Middle frontal gyrus (tissue), 1 donor: ENCODE results near the gene SCAP.

Source experiments
- DNase-seq: peaks from one replicate; pipeline ENCODE4 v3.0.0-alpha.2; 2015; ENCODE audit warnings: low spot score; ENCODE audit errors: extremely low spot score

The SCAP gene

DNA sequence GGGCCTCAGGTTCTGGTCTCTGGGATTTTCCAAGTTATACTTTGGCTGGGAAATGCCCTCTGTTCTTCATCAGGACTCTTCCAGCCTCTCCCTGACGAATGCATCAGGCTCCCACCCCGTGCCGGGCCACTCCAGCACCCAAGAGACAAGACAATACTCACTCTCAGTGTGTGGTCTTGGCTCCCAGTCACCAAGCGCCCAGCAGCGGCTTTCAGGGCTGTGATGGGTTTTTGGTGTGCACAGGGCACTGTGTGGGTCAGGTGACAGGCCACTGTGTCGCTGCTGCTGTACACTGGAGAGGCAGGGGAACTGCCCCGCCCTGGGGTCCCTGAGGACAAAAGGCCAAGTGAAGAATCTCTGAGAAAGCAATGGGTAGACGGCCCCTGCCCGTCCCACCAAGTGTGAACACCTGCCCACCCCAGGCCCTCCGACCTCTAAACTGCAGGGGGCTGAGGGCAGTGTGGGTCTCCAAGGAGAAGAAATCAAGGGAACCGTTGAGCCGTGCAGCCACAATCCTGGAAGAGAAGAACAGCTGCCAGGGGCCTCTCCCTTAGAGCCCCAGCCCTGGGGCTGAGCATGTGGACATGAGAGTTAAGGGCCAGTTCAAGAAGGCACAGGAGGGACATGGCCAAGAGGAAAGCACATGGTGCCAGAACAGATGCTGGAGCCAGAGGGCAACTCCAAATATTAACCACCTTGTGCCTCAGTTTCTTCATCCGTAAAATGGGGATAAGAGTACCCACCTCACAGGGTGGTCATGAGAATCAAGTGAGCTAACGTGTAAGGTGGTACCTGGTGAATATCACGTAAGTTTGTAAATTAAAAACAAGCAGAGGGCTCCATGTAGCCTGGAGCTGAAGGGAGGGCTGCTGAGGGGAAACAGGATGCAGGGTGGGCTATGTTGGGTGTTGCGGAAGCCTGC, 60.8 kb downstream of the SCAP start:
- no peak for DNase-seq

DNA sequence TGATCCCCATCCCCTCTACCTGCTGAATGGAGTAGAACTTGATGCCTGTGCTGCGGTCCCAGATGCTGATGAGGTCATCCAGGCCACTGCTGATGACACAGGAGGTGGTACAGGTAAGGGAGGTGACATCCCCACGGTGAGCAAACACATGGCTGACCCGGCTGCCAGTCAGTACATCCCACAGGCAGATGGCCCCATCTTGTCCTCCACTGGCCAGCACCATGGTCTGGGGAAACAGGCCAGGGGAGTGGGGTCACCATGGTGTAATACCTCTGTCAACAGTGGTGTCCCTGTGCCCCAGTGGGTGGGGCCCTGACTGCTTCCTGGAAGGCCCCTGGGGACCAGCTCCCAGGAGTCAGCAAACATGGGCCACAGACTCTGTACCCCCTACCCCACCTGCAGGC, 61.6 kb downstream of the SCAP start:
- DNase-seq = no peak

DNA sequence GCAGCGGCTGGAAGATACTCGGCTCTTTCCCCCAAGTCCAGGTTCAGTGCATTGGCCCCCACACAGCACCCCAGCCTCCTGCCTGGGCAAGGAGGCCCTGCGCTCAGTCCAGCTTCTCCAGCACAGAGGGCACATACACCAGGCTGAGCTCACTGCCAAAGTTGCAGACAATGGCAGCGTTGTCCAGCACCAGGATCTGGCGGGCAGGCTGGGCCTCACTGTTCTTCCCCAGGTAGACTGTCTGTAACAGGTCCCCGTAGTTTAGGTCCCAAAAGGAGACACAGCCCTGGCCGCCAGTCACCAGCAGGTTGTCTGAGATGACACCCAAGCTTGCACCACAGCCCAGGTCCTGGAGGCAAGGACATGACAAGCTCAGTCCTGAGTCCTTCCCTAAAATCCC, 62.0 kb downstream of the SCAP start:
- no peak for DNase-seq

DNA sequence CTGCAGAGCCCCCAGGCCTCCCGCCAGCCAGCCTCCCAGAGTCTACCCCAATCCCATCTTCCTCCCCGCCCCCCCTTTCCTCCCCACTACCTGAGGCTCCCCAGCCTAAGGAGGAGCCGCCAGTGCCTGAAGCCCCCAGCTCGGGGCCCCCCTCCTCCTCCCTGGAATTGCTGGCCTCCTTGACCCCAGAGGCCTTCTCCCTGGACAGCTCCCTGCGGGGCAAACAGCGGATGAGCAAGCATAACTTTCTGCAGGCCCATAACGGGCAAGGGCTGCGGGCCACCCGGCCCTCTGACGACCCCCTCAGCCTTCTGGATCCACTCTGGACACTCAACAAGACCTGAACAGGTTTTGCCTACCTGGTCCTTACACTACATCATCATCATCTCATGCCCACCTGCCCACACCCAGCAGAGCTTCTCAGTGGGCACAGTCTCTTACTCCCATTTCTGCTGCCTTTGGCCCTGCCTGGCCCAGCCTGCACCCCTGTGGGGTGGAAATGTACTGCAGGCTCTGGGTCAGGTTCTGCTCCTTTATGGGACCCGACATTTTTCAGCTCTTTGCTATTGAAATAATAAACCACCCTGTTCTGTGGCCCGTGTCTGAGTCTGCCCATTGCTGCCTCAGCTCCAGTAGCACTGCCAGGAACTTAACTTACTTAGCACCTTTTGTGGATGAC, 62.8 kb downstream of the SCAP start:
- no peak for DNase-seq

DNA sequence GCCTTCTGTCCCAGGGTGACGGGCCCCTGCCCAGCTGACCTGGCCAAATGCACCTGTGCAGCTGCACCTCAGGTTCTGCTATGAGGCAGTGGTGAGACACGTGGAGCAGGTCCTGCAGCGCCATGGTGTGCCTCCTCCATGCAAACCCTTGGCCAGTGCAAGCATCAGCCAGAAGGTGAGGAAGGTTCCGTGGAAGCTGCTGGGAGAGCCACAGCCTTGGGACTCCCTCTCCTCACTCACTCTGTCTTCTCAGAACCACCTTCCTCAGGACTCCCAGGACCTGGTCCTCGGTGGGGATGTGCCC, 63.3 kb downstream of the SCAP start:
- no peak for DNase-seq

DNA sequence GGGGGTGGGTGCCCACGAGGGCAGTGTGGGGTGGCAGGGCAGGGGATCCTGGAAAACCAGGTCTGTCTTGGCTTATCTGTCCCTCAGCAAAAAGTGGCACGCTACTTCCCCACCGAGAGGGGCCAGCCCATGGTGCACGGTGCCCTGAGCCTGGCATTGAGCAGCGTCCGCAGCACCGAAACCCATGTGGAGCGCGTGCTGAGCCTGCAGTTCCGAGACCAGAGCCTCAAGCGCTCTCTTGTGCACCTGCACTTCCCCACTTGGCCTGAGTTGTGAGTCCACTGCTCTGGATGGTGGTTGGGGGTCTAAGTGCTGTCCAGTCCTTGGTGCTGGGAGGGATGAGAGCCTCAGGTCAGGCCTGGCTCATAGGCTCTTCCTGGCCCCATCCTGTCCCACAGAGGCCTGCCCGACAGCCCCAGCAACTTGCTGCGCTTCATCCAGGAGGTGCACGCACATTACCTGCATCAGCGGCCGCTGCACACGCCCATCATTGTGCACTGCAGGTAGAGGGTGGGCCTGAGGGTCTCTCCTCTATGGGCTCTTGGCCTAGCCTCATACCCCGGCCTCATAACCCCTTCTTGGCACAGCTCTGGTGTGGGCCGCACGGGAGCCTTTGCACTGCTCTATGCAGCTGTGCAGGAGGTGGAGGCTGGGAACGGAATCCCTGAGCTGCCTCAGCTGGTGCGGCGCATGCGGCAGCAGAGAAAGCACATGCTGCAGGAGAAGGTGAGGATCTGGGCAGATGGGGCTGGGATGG, 63.9 kb downstream of the SCAP start:
- no peak for DNase-seq

DNA sequence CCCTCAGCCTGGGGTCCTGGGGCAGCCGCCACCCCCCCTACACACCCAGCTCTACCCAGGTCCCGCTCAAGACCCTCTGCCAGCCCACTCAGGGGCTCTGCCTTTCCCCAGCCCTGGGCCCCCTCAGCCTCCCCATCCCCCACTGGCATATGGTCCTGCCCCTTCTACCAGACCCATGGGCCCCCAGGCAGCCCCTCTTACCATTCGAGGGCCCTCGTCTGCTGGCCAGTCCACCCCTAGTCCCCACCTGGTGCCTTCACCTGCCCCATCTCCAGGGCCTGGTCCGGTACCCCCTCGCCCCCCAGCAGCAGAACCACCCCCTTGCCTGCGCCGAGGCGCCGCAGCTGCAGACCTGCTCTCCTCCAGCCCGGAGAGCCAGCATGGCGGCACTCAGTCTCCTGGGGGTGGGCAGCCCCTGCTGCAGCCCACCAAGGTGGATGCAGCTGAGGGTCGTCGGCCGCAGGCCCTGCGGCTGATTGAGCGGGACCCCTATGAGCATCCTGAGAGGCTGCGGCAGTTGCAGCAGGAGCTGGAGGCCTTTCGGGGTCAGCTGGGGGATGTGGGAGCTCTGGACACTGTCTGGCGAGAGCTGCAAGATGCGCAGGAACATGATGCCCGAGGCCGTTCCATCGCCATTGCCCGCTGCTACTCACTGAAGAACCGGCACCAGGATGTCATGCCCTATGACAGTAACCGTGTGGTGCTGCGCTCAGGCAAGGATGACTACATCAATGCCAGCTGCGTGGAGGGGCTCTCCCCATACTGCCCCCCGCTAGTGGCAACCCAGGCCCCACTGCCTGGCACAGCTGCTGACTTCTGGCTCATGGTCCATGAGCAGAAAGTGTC, 64.7 kb downstream of the SCAP start:
- DNase-seq = no peak

DNA sequence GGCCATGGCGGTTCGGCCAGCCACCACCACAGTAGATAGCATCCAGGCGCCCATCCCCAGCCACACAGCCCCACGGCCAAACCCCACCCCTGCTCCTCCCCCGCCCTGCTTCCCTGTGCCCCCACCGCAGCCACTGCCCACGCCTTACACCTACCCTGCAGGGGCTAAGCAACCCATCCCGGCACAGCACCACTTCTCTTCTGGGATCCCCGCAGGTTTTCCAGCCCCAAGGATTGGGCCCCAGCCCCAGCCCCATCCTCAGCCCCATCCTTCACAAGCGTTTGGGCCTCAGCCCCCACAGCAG, 65.4 kb downstream of the SCAP start:
- DNase-seq = no peak

DNA sequence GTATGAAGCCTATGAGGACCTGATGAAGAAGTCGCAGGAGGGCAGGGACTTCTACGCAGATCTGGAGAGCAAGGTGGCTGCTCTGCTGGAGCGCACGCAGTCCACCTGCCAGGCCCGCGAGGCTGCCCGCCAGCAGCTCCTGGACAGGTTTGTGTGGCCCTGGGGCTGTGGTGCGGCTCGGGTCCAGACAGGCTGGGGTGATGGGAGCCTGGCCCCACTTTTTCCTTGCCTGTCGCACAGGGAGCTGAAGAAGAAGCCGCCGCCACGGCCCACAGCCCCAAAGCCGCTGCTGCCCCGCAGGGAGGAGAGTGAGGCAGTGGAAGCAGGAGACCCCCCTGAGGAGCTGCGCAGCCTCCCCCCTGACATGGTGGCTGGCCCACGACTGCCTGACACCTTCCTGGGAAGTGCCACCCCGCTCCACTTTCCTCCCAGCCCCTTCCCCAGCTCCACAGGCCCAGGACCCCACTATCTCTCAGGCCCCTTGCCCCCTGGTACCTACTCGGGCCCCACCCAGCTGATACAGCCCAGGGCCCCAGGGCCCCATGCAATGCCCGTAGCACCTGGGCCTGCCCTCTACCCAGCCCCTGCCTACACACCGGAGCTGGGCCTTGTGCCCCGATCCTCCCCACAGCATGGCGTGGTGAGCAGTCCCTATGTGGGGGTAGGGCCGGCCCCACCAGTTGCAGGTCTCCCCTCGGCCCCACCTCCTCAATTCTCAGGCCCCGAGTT, 65.9 kb downstream of the SCAP start:
- no peak for DNase-seq

DNA sequence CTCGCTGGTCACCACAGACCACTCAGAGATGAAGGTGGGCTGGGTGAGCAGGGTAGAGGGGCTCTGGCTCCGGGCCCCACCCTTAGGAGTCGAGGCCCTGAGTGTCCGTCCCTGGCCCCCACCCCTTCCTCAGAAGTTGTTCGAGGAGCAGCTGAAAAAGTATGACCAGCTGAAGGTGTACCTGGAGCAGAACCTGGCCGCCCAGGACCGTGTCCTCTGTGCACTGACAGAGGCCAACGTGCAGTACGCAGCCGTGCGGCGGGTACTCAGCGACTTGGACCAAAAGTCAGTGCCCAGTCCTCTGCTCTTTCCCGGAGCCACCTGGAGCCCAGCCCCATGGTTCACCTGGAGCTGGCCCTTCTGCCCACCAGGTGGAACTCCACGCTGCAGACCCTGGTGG, 66.5 kb downstream of the SCAP start:
- DNase-seq = no peak

DNA sequence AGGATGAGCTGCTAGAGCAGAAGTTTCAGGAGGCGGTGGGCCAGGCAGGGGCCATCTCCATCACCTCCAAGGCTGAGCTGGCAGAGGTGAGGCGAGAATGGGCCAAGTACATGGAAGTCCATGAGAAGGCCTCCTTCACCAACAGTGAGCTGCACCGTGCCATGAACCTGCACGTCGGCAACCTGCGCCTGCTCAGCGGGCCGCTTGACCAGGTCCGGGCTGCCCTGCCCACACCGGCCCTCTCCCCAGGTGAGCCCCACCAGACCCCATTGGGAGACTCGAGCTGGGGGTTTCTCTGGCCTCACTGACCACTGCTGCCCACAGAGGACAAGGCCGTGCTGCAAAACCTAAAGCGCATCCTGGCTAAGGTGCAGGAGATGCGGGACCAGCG, 66.9 kb downstream of the SCAP start:
- no peak for DNase-seq

DNA sequence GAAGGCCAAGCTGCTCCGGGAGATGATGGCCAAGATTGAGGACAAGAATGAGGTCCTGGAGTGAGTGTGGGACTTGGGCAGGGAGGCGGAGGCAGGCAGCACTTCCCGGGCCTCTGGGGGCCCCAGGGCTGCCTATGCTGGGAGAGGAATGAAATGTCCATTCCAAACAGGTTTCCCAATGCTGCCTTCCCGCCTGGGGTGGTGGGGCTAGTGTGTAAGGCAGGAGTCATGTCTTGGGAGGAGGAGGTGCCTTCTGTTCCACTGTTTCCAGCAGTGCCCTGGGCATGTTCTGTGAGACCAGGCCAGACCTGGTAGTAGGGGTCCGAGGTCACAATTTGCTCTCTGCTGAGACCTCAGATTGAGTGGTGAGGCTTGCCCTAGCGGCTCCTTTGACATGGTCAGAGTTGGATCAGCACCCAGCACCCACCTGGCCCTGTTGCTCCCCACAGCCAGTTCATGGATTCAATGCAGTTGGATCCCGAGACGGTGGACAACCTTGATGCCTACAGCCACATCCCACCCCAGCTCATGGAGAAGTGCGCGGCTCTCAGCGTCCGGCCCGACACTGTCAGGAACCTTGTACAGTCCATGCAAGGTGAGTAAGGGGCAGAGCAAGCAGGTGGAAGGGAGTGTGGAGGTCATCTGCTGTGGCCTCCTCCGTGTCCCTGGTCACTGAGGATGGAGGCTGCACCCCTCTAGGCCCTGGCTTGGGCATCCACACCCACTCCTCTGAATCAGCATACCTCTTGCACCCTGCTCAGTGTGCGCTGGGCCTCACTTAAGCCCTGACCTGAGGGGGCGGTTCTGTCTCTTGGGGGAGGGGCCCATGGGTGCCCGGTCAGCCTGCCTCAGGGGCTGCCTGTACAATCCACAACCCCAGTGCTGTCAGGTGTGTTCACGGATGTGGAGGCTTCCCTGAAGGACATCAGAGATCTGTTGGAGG, 67.6 kb downstream of the SCAP start:
- no peak for DNase-seq

DNA sequence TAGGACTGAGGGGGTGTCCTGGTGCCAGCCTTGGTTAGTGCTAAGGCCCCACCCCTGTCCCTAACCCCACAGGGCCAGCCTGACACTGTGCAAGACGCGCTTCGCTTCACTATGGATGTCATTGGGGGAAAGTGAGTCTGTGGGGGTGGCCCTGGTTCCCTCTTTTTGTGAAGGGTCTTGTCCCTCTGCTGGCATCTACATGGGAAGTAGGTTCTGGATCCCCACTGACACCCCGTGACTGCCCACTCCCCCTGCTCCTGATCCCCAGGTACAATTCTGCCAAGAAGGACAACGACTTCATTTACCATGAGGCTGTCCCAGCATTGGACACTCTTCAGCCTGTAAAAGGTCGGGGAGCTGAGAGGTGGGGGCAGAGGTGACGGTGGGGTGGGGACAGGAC, 68.5 kb downstream of the SCAP start:
- DNase-seq = no peak

DNA sequence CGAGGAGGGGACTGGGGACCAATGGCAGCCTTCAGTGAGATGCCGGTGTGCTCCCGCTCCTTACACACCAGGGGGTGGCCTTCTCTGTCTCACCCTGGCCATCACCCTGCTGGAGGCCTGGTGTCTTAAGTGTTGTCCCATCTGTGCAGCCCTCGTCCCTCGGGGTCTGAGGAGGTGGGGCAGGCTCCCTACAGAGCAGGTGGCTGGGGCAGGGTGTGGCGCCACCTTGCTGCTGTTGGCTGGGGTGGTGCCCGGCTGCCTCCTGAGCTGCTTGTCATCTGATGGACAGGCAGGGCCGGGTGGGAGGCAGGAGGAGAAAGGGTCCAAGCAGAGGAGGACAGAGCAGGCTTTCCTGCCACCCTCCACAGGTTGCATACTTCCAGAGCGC, 69.0 kb downstream of the SCAP start:
- DNase-seq = no peak

DNA sequence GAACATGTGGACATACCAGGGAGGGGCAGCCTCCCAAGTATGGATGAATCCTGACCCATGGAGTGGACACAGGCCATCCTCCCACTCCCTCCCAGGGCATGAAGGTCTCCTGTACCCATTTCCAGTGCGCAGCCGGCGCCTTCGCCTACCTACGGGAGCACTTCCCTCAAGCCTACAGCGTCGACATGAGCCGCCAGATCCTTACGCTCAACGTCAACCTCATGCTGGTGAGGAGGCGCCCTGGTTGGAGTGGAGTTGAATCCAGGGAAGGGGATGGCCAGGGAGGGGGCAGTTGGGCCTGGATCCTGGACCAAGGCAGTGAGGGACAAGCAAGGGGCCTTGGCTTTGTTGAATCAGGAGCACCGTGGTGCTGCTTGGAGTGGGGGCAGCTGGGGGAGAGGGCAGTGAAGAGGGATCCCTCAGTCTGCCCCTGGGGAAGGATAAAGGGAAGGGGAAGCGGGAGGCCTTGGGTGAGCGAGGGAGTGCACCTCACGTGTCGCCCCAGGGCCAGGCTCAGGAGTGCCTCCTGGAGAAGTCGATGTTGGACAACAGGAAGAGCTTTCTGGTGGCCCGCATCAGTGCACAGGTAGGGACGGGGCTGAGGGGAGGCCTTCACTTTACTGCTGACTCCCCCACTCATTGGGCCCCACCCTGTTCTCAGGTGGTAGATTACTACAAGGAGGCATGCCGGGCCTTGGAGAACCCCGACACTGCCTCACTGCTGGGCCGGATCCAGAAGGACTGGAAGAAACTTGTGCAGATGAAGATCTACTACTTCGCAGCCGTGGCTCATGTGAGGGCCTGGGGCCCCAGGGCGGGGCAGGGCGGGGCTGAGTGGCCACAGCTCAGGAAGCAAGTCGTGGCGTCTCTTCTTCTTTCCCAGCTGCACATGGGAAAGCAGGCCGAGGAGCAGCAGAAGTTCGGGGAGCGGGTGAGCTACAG, 69.7 kb downstream of the SCAP start:
- DNase-seq = no peak

DNA sequence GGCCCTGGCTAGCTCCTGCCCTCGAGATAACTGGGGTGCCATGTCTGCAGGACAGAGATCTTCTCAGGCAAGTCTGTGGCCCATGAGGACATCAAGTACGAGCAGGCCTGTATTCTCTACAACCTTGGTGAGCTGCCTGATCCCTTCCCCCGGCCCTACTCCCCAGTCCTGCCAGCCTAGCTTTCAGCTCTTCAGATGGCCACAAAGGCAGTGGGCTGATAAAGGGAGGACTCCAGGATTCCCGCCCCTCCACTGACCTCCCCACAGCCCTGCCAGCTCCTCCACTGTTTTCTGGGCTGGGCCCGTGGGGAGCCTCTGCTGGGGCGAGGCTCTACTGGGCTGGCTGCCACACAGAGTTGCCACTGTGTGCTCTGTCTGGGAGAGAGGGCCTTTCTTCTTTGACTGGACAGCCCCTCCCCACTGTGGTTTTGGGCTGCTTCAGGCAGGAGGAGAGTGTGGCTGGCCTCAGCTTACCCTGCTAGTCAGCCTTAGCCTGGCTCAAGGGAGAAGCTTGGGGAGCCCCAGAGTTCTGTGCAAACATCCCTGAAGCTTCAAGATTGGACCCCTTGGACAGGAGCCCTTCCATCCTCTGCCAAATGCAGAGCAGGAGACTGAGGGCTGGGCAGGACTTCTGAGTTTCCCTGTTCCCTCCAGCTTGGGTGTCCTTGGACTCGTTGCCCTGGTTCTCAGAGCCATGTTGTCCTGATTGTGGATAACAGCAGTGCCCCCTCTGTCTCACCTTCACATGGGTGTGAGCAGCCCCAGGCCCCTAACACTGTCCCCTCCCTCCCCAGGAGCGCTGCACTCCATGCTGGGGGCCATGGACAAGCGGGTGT, 70.6 kb downstream of the SCAP start:
- DNase-seq = no peak

DNA sequence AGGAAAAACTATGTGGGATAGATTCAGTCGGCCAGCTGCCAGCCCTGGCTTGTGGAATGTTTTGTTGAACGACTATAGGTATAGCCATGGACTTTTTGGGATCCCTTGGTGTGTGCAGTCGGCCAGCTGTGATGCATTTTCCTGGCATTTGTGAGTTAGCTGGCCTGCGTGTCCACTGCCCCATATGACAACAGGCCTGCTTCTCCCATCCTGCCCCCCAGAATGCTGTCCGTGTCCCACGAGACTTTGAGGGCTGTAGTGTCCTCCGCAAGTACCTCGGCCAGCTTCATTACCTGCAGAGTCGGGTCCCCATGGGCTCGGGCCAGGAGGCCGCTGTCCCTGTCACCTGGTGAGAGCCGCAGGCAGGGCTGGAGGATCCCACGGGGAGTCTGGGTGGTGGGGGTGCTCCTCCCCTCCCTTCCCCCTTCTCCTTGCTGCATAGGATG, 71.3 kb downstream of the SCAP start:
- DNase-seq = no peak
